K562 (cell line): ENCODE data around the gene MACF1. TPM values are rescaled to one million over a fixed set of nuclear protein-coding genes. Genes with fewer than 3 reads are reported as not detected.

Experiments used
- DDX20 ChIP-seq: fragments of 450-650 bp; IDR thresholded peaks from 2 replicates; pipeline ENCODE4 v1.6.1; 2016; ENCODE audit warnings: missing genetic modification characterization, low read depth, mild to moderate bottlenecking, missing compliant biosample characterization, moderate library complexity
- E4F1 ChIP-seq: fragments of 250-450 bp; sonication (Bioruptor Pico); IDR thresholded peaks from 2 replicates; pipeline ENCODE4 v1.5.0; 2021; ENCODE audit warnings: mild to moderate bottlenecking, borderline replicate concordance
- ELF4 ChIP-seq: fragments of 450-650 bp; formaldehyde crosslinking; IDR thresholded peaks from 2 replicates; pipeline ENCODE4 v1.4.0; 2022; ENCODE audit warnings: missing genetic modification characterization
- FUS ChIP-seq: fragments of 200-400 bp; formaldehyde crosslinking; optimal IDR thresholded peaks from 2 replicates; pipeline ENCODE3; 2017; ENCODE audit warnings: low read depth, low read length
- HDAC8 ChIP-seq: fragments of 450-650 bp; IDR thresholded peaks from 2 replicates; pipeline ENCODE4 v1.6.1; 2016; ENCODE audit warnings: mild to moderate bottlenecking, missing genetic modification characterization, moderate library complexity, missing compliant biosample characterization
- MAFG ChIP-seq: fragments of 450-650 bp; conservative IDR thresholded peaks from 2 replicates; pipeline ENCODE4 v1.6.1; 2016; ENCODE audit warnings: missing genetic modification characterization, missing compliant biosample characterization
- MGA ChIP-seq: fragments of 450-650 bp; IDR thresholded peaks from 2 replicates; pipeline ENCODE4 v1.6.1; 2016; ENCODE audit warnings: mild to moderate bottlenecking, moderate library complexity
- SMAD4 ChIP-seq: fragments of 250-450 bp; sonication (Bioruptor Pico); conservative IDR thresholded peaks from 2 replicates; pipeline ENCODE4 v1.8.0; 2021; ENCODE audit warnings: inconsistent platforms, mild to moderate bottlenecking, moderate library complexity
- SNRNP70 ChIP-seq: fragments of 200-400 bp; formaldehyde crosslinking; optimal IDR thresholded peaks from 2 replicates; pipeline ENCODE3; 2017; ENCODE audit warnings: low read depth, low read length
- USF2 ChIP-seq: sonication (generic); formaldehyde crosslinking; IDR thresholded peaks from 2 replicates; pipeline ENCODE4 v1.5.0; 2020; ENCODE audit warnings: missing genetic modification reagents
- WHSC1 ChIP-seq: IDR thresholded peaks from one replicate; pipeline ENCODE4 v1.6.1; 2012; ENCODE audit warnings: low read length, control low read depth, inconsistent platforms
- ZNF174 ChIP-seq: fragments of 250-450 bp; sonication (Bioruptor Pico); IDR thresholded peaks from 2 replicates; pipeline ENCODE4 v1.4.0; 2020; ENCODE audit warnings: mild to moderate bottlenecking
- polyA plus RNA-seq, 8 experiments: library from polyadenylated mRNA; depleted of rRNA in 4 of 8; stranded (reverse) in 5 of 8; unstranded in 3 of 8; fragments of >200 nt; fragmentation: Nextera tagmentation in 2 of 8; fragmentation: Illumina TruSeq in 1 of 8; extraction: Ambion mirVana in 2 of 8; extraction: Trizol in 1 of 8; gene quantifications; 2 replicates each; pipeline versions ENCODE4 v1.2.1 to v1.2.3, GENCODE V29; 2011 to 2014; ENCODE audit warnings: inconsistent platforms in 1 of 8, missing spikeins in 1 of 8
- total RNA-seq, 7 experiments: library from RNA; depleted of rRNA in 6 of 7; stranded (reverse); fragments of >200 nt in 6 of 7; fragmentation: Illumina TruSeq in 2 of 7; extraction: Trizol in 2 of 7; gene quantifications; 2 replicates each; pipeline versions ENCODE4 v1.2.1 to v1.2.3, GENCODE V29; 2011 to 2021; ENCODE audit warnings: low replicate concordance in 1 of 7

Gene MACF1
- total and polyA plus RNA-seq, 9 of the 15 experiments (the other 6 are each of a cell fraction or from before 2014, with no cell fraction given) = 13.2 to 232 (median 112) TPM

GRCh38 chr1:39344394-39345154 lies 140.1 kb downstream of the MACF1 start (continued):
- TF ChIP-seq SMAD4 (no peak), HDAC8 (tag) (no peak), WHSC1 (no peak), FUS (no peak), ELF4 (CRISPR knock-in tag) (no peak), SNRNP70 (no peak), E4F1 (CRISPR knock-in tag) (no peak), USF2 (no peak), ZNF174 (CRISPR knock-in tag) (no peak), DDX20 (tag) (no peak), MGA (no peak), MAFG (no peak)
